A549 (cell line): ENCODE measurements around the gene SH3RF1. TPM values are rescaled to one million over a fixed set of nuclear protein-coding genes. Genes with fewer than 3 reads are reported as not detected.

Experiments used
- ATAC-seq, 2 experiments: fragments of 200-7000 bp in 1 of 2; fragments of >200 bp in 1 of 2; cut with Nextera tagmentation in 1 of 2; cut with Tn5 transposase in 1 of 2; 3 replicates each; pipeline versions ENCODE4 v1.8.0 to v1.9.1; 2018 to 2020; ENCODE audit warnings: mild to moderate bottlenecking in 1 of 2, moderate library complexity in 1 of 2
- CTCF ChIA-PET: fragments of 300-600 bp; sonication (Branson Sonifier 250); formaldehyde crosslinking; extraction: SDS; loops from one replicate; lab custom pipeline; 2021; ENCODE audit warnings: antibody characterized with exemption, inconsistent platforms; lab: Yijun Ruan, JAX
- POLR2A ChIA-PET: fragments of 350-600 bp; formaldehyde crosslinking; extraction: SDS; loops from one replicate; lab custom pipeline; 2021; ENCODE audit warnings: antibody characterized with exemption, inconsistent platforms; lab: Yijun Ruan, JAX
- DNase-seq, 2 experiments: peaks; one replicate each; pipeline versions ENCODE4 v3.0.0 to v3.0.0-alpha.2; 2011 to 2016; ENCODE audit warnings: low read depth in 1 of 2, low spot score in 1 of 2
- FAIRE-seq: peaks from 2 replicates; lab custom pipeline; 2011; peaks lifted over from hg19 to GRCh38; lab: Jason Lieb, UNC
- H3K27ac ChIP-seq, 2 experiments: fragments of >200 bp; sonication (Bioruptor Twin); formaldehyde crosslinking; 3 replicates each; pipeline ENCODE4 v1.5.1; 2016 to 2017
- H3K4me1 ChIP-seq: fragments of >200 bp; sonication (Bioruptor Twin); formaldehyde crosslinking; 3 replicates; pipeline ENCODE4 v1.6.1; 2016
- H3K4me2 ChIP-seq: fragments of >200 bp; sonication (Bioruptor Twin); formaldehyde crosslinking; 3 replicates; pipeline ENCODE4 v1.6.1; 2016
- H3K4me3 ChIP-seq: fragments of >200 bp; sonication (Bioruptor Twin); formaldehyde crosslinking; 3 replicates; pipeline ENCODE4 v1.5.1; 2016
- H3K9me3 ChIP-seq: fragments of >200 bp; sonication (Bioruptor Twin); formaldehyde crosslinking; 3 replicates; pipeline ENCODE4 v1.6.1; 2016
- CHD2 ChIP-seq: fragments of 150-350 bp; IDR thresholded peaks from 2 replicates; pipeline ENCODE4 v1.6.1; 2014; ENCODE audit warnings: low read length; ENCODE audit not compliant: partially characterized antibody
- EHMT2 ChIP-seq: fragments of 200-600 bp; sonication (generic); IDR thresholded peaks from 2 replicates; pipeline ENCODE4 v1.6.1; 2016; ENCODE audit warnings: antibody characterized with exemption, low read depth, mild to moderate bottlenecking, moderate library complexity
- EP300 ChIP-seq, 2 experiments: fragments of >200 bp; sonication (Bioruptor Twin); formaldehyde crosslinking; IDR thresholded peaks; 2 replicates in 1 of 2; 3 replicates in 1 of 2; pipeline ENCODE4 v1.6.1; 2016 to 2017
- HDAC2 ChIP-seq: fragments of 200-600 bp; sonication (generic); IDR thresholded peaks from 2 replicates; pipeline ENCODE4 v1.6.1; 2016
- JUN ChIP-seq, 2 experiments: fragments of >200 bp; sonication (Bioruptor Twin); formaldehyde crosslinking; IDR thresholded peaks; 2 replicates in 1 of 2; 3 replicates in 1 of 2; pipeline ENCODE4 v1.6.1; 2016 to 2017
- KDM1A ChIP-seq: fragments of 200-600 bp; sonication (generic); IDR thresholded peaks from 2 replicates; pipeline ENCODE4 v1.6.1; 2016; ENCODE audit warnings: low read depth, mild to moderate bottlenecking
- KDM5A ChIP-seq: fragments of 200-600 bp; sonication (generic); IDR thresholded peaks from 2 replicates; pipeline ENCODE4 v1.6.1; 2016; ENCODE audit warnings: antibody characterized with exemption, mild to moderate bottlenecking
- MAFK ChIP-seq: fragments of 450-650 bp; IDR thresholded peaks from 2 replicates; pipeline ENCODE4 v1.6.1; 2014; ENCODE audit not compliant: partially characterized antibody
- NPAS2 ChIP-seq: fragments of 250-450 bp; sonication (Bioruptor Pico); IDR thresholded peaks from 2 replicates; pipeline ENCODE4 v1.8.0; 2022; ENCODE audit warnings: mild to moderate bottlenecking, moderate library complexity, borderline replicate concordance
- POLR2AphosphoS2 ChIP-seq: conservative IDR thresholded peaks from 2 replicates; pipeline ENCODE4 v1.6.1; 2012; ENCODE audit warnings: low read length, improper control_type of control experiment, inconsistent platforms
- RAD21 ChIP-seq, 2 experiments: fragments of >200 bp in 1 of 2; sonication (Bioruptor Twin) in 1 of 2; formaldehyde crosslinking in 1 of 2; IDR thresholded peaks in 1 of 2; conservative IDR thresholded peaks in 1 of 2; 2 replicates in 1 of 2; 3 replicates in 1 of 2; pipeline ENCODE4 v1.6.1; 2012 to 2018; ENCODE audit warnings: inconsistent platforms in 1 of 2
- RCOR1 ChIP-seq: fragments of 150-350 bp; IDR thresholded peaks from 2 replicates; pipeline ENCODE4 v1.6.1; 2014; ENCODE audit warnings: antibody characterized with exemption, low read length, low read depth
- SREBF2 ChIP-seq: fragments of 450-650 bp; IDR thresholded peaks from 2 replicates; pipeline ENCODE4 v1.6.1; 2014; ENCODE audit warnings: mild to moderate bottlenecking, moderate library complexity
- WGBS: methylation state at CpG from one replicate; pipeline ENCODE4 v1.1.6; 2017; ENCODE audit errors: missing lambda C conversion rate; 5-methylcytosine and 5-hydroxymethylcytosine counted together
- polyA plus RNA-seq, 4 experiments: library from polyadenylated mRNA; depleted of rRNA in 3 of 4; stranded (reverse); fragments of >200 nt; fragmentation: RNase III in 1 of 4; extraction: RNeasy Plus Mini Kit Qiagen cat#74134 plus additional on column Dnase treatment in 1 of 4; gene quantifications; 2 replicates in 3 of 4; 3 replicates in 1 of 4; pipeline ENCODE4 v1.2.3, GENCODE V29; 2011 to 2017
- TF ChIP-seq, protein P1 (sequence below): fragments of >200 bp; sonication (Bioruptor Twin); formaldehyde crosslinking; IDR thresholded peaks from 3 replicates; pipeline ENCODE4 v1.6.1; 2016
- TF ChIP-seq, protein P2 (sequence below): fragments of 150-350 bp; IDR thresholded peaks from 2 replicates; pipeline ENCODE4 v1.6.1; 2014; ENCODE audit warnings: low read depth, mild to moderate bottlenecking, low read length
- TF ChIP-seq, protein P3 (sequence below): fragments of 250-450 bp; sonication (Bioruptor Pico); IDR thresholded peaks from 2 replicates; pipeline ENCODE4 v1.5.0; 2020; ENCODE audit warnings: low read depth, mild to moderate bottlenecking, moderate library complexity

SH3RF1 gene
- polyA plus RNA-seq, 2 of the 4 experiments (the other 2 are of a cell fraction): 8.0 to 15.1 TPM

DNA sequence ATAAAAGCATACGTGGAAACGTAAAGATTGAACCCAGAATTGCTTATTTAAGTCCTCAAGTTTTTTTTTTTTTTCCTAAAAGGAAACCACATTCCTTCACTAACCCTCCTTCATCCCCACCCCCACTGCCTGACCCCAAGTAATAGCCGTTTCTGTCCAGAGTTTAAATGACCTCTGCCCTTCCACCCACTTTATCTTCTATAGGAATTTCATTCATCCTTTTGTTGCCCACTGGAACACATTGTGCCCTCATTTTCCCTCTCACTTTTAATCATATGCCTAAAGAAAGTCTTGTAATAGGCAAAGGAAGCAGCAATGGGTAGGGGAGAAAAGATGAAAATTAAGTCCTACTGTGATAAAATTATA, 62.7 kb downstream of the SH3RF1 start:
- no peak overlapping the region for H3K27ac ChIP-seq
- ChIA-PET POLR2A (no interaction called here), CTCF (no interaction called here)
- no peak for FAIRE-seq
- no peak overlapping the region for H3K4me2 ChIP-seq
- H3K4me3 ChIP-seq: no peak overlapping the region
- TF ChIP-seq MAFK (no peak), KDM5A (no peak), RAD21 (conservative IDR thresholded peaks at IDR 0.05 in 1 of 2, IDR thresholded peaks at IDR 0.05 in 1 of 2) (no peak), POLR2AphosphoS2 (no peak), HDAC2 (no peak), RCOR1 (no peak), EHMT2 (no peak), EP300 (IDR thresholded peaks at IDR 0.05) (no peak), NPAS2 (CRISPR knock-in tag) (no peak), CHD2 (no peak), SREBF2 (no peak)
- TF ChIP-seq, protein P1, sequence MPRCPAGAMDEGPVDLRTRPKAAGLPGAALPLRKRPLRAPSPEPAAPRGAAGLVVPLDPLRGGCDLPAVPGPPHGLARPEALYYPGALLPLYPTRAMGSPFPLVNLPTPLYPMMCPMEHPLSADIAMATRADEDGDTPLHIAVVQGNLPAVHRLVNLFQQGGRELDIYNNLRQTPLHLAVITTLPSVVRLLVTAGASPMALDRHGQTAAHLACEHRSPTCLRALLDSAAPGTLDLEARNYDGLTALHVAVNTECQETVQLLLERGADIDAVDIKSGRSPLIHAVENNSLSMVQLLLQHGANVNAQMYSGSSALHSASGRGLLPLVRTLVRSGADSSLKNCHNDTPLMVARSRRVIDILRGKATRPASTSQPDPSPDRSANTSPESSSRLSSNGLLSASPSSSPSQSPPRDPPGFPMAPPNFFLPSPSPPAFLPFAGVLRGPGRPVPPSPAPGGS: no peak
- TF ChIP-seq, all 56 proteins: peak for 0
- DNase-seq: no peak
- 69% methylated on average over 3 of the region's 3 CpGs for WGBS
- H3K4me1 ChIP-seq: peaks cover 48% of the 10 kb centered on the region
- no peaks in the 10 kb centered on the region for H3K9me3 ChIP-seq
- ATAC-seq: no peak

DNA sequence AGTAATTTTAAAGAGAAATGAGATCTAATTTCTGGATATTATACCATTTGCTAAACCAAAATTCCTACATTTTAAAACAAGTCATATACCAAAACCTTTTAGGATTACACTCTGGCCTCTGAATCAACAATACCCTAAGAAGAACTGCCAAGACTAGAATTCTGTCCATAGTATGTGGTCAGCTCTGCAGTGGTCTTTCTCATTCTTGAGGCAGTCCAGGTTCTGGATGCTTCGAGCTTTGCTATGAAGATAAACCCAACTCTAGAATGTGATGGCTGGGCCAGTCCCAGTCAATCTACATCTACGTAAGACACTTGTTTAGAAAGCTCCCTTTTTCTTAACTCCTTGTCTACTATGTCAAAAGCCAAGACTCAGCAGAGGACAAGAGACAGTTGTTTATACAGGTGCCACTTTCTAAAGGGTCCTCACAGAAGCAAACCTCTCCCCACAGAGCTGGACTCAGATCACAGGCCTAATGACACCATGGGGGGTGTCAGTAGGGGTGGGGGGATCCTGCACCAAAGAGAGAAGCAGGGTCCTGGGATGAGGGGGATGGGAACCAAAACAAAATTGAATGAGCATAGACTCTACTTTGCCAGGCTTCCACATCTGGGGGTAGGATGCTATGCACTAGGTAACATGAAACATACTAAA, 63.2 kb downstream of the SH3RF1 start:
- no peak overlapping the region for H3K4me3 ChIP-seq
- peaks cover 53% of the 10 kb centered on the region for H3K4me1 ChIP-seq
- ATAC-seq (0 out of 6 replicates have a peak, but pooled peaks of 1 of the 2 experiments have one; percentile 30), DNase-seq (no peak)
- WGBS: 96% methylated on average over 2 of the region's 2 CpGs
- CTCF ChIA-PET: no interaction called here
- no peak overlapping the region for H3K27ac ChIP-seq
- no peak overlapping the region for H3K4me2 ChIP-seq
- POLR2A ChIA-PET: no interaction called here
- no peak for TF ChIP-seq KDM1A
- no peak for TF ChIP-seq JUN (IDR thresholded peaks at IDR 0.05)
- TF ChIP-seq, protein P2, sequence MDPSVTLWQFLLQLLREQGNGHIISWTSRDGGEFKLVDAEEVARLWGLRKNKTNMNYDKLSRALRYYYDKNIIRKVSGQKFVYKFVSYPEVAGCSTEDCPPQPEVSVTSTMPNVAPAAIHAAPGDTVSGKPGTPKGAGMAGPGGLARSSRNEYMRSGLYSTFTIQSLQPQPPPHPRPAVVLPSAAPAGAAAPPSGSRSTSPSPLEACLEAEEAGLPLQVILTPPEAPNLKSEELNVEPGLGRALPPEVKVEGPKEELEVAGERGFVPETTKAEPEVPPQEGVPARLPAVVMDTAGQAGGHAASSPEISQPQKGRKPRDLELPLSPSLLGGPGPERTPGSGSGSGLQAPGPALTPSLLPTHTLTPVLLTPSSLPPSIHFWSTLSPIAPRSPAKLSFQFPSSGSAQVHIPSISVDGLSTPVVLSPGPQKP: no peak
- TF ChIP-seq EHMT2: no peak
- TF ChIP-seq, protein P3, sequence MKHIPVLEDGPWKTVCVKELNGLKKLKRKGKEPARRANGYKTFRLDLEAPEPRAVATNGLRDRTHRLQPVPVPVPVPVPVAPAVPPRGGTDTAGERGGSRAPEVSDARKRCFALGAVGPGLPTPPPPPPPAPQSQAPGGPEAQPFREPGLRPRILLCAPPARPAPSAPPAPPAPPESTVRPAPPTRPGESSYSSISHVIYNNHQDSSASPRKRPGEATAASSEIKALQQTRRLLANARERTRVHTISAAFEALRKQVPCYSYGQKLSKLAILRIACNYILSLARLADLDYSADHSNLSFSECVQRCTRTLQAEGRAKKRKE: no peak
- TF ChIP-seq, all 56 proteins: peak for 0
- H3K9me3 ChIP-seq: no peaks in the 10 kb centered on the region
- FAIRE-seq: no peak

DNA sequence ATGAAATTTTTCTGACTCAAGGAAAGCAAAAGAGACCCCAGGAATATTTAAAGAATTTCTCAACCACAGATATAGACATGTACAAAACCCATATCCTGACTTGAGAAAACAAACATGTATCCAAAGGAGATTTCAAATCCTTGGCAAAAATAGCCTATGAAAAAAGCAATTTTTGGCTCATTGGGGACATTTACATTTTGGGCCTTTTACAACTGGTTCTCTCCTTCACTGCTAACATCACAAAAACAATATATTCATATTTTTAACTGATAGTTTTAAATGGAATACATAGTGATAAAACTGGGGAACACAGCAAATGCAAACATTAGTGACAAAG, 65.0 kb downstream of the SH3RF1 start:
- TF ChIP-seq, protein P3: no peak
- TF ChIP-seq, all 56 proteins: peak for 0
- CTCF ChIA-PET: no interaction called here
- FAIRE-seq (no peak), ATAC-seq (no peak), DNase-seq (no peak)
- Histone ChIP-seq H3K27ac (no peak overlapping the region), H3K4me3 (no peak overlapping the region), H3K9me3 (no peaks in the 10 kb centered on the region), H3K4me2 (peak overlapping the region; percentile 53; the same call in 1 of the 3 replicates), H3K4me1 (peaks cover 71% of the 10 kb centered on the region)
- POLR2A ChIA-PET: no interaction called here
